Transverse colon (tissue), 4 donors: ENCODE results near the gene GMDS.

ENCODE experiments used
- EP300 ChIP-seq: sonication (generic); formaldehyde crosslinking; IDR thresholded peaks from one replicate; pipeline ENCODE4 v1.6.1; 2017; ENCODE audit warnings: antibody characterized with exemption, low read depth
- POLR2A ChIP-seq: fragments of 450-650 bp; IDR thresholded peaks from one replicate; pipeline ENCODE4 v1.6.1; 2016; ENCODE audit warnings: antibody characterized with exemption, mild to moderate bottlenecking, moderate library complexity
- POLR2AphosphoS5 ChIP-seq, 3 donors: sonication (generic); formaldehyde crosslinking; IDR thresholded peaks; one replicate each; pipeline ENCODE4 v1.6.1; 2016; ENCODE audit warnings: antibody characterized with exemption in 3 of 3
- TF ChIP-seq, protein P1 (sequence below), 5 experiments: fragments of 200-600 bp in 3 of 5; fragments of 450-650 bp in 2 of 5; sonication (generic) in 3 of 5; IDR thresholded peaks; 1 replicate in 2 of 5; 2 replicates in 3 of 5; pipeline ENCODE4 v1.5.1; 2016 to 2017; ENCODE audit warnings: antibody characterized with exemption in 5 of 5, inconsistent platforms in 3 of 5, mild to moderate bottlenecking in 2 of 5, moderate library complexity in 1 of 5

DNA sequence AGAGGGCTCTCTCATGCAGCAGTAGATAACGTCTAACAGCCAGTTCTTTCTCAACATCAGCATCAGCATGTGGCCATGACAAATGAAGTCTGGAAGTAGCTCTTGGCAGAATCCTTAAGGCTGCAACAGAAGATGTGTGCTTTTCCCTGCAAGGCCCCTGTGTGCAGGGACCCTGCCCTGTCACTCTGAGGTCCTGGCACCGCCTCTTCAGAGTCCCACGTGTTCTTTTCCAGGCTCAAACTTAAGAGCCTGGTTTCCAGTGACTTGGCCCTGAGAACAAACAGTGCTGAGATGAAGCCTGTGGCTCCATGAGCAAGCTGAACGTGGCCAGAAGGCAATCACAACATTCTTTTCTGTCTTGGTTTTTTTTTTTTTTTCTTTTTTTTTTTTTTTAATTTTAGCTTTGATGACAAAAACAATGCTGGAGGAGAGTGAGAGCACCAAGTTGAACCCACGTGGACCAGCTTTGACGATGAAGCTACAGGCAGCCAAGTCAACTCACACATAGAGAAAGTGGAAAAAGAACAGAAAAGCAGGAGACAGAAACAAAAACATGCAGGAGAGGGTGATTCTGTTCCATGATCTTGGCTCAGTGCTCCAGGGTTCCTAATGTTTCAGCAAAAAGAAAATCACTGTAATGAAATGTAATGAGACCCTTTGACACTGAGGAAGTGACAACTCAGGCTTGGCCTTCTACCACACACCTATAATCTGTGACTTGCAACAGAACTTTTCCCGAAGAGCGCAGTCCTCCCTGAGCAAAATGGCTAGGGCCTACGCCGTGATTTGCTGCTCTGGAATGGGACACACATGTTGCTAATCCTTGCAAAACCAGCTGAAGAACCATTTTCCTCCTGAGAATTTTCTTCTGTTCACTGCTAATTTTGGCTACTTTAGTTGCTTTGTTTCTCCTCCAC lies 549.6 kb downstream of the GMDS start:
- TF ChIP-seq, protein P1, sequence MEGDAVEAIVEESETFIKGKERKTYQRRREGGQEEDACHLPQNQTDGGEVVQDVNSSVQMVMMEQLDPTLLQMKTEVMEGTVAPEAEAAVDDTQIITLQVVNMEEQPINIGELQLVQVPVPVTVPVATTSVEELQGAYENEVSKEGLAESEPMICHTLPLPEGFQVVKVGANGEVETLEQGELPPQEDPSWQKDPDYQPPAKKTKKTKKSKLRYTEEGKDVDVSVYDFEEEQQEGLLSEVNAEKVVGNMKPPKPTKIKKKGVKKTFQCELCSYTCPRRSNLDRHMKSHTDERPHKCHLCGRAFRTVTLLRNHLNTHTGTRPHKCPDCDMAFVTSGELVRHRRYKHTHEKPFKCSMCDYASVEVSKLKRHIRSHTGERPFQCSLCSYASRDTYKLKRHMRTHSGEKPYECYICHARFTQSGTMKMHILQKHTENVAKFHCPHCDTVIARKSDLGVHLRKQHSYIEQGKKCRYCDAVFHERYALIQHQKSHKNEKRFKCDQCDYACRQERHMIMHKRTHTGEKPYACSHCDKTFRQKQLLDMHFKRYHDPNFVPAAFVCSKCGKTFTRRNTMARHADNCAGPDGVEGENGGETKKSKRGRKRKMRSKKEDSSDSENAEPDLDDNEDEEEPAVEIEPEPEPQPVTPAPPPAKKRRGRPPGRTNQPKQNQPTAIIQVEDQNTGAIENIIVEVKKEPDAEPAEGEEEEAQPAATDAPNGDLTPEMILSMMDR (IDR thresholded peaks at IDR 0.05): no peak
- TF ChIP-seq POLR2A (no peak), EP300 (no peak), POLR2AphosphoS5 (IDR thresholded peaks at IDR 0.05) (no peak)
